ENCODE data around the gene MYL11.

GRCh38 chr16:30371248-30371816 lies 3.3 kb upstream of the MYL11 start:
- no peak for TF ChIP-seq CTCF (IDR thresholded peaks at IDR 0.05)
- TF ChIP-seq POLR2A (IDR thresholded peaks at IDR 0.05), result no peak

All from lower leg skin (tissue), 3 donors.